Endothelial cell (in vitro differentiated cells): Measurements from ENCODE around the gene METAP1D. TPM values are rescaled to one million over a fixed set of nuclear protein-coding genes. Genes with fewer than 3 reads are reported as not detected.

Experiments used
- DNase-seq: peaks from one replicate; pipeline ENCODE4 v3.0.0; 2021; ENCODE audit warnings: low spot score
- H3K27ac Mint-ChIP-seq: one replicate; pipeline ENCODE4 v1.8.0; 2021; ENCODE audit warnings: mixed read lengths, inconsistent platforms; ENCODE audit not compliant: unreplicated experiment
- H3K27me3 Mint-ChIP-seq: one replicate; pipeline ENCODE4 v1.8.0; 2021; ENCODE audit warnings: mild to moderate bottlenecking, moderate library complexity, mixed read lengths, inconsistent platforms; ENCODE audit not compliant: unreplicated experiment
- H3K36me3 Mint-ChIP-seq: one replicate; pipeline ENCODE4 v1.8.0; 2021; ENCODE audit warnings: mild to moderate bottlenecking, low read depth, mixed read lengths, inconsistent platforms; ENCODE audit not compliant: unreplicated experiment
- H3K4me1 Mint-ChIP-seq: one replicate; pipeline ENCODE4 v1.8.0; 2021; ENCODE audit warnings: mild to moderate bottlenecking, mixed read lengths, inconsistent platforms; ENCODE audit not compliant: unreplicated experiment
- H3K4me3 Mint-ChIP-seq: one replicate; pipeline ENCODE4 v1.8.0; 2021; ENCODE audit warnings: mild to moderate bottlenecking, mixed read lengths, inconsistent platforms; ENCODE audit not compliant: unreplicated experiment
- H3K9me3 Mint-ChIP-seq: one replicate; pipeline ENCODE4 v1.8.0; 2021; ENCODE audit warnings: mixed read lengths, inconsistent platforms; ENCODE audit not compliant: unreplicated experiment
- CTCF ChIP-seq: fragments of 200-600 bp; sonication (generic); IDR thresholded peaks from one replicate; pipeline ENCODE4 v1.5.0; 2021; ENCODE audit warnings: antibody characterized with exemption; ENCODE audit not compliant: unreplicated experiment
- total RNA-seq: library from RNA; stranded (reverse); fragmentation: NEBNext Ultra II Directional; extraction: Animal tissue kit (Norgen Biotek cat#: 25700); gene quantifications from one replicate; pipeline ENCODE4 v1.2.1, GENCODE V29; 2021; ENCODE audit not compliant: unreplicated experiment

METAP1D gene
- total RNA-seq, 1 donor from 2014 or later: 3.6 TPM

- no peaks in the 10 kb centered on the region for H3K9me3 Mint-ChIP-seq
- H3K4me3 Mint-ChIP-seq: no peak overlapping the region
- no peaks in the 10 kb centered on the region for H3K4me1 Mint-ChIP-seq
- DNase-seq: no peak
- H3K27ac Mint-ChIP-seq: no peak overlapping the region
- no peak for TF ChIP-seq CTCF
- H3K27me3 Mint-ChIP-seq: no peaks in the 10 kb centered on the region
- H3K36me3 Mint-ChIP-seq: no peaks in the 10 kb centered on the region
Measured at GRCh38 chr2:172046866-172047565, 47.3 kb downstream of the METAP1D start.

GRCh38 chr2:172047566-172048507, 48.1 kb downstream of the METAP1D start:
- H3K36me3 Mint-ChIP-seq: no peaks in the 10 kb centered on the region

GRCh38 chr2:172048508-172049503, 49.1 kb downstream of the METAP1D start:
- DNase-seq: no peak
- H3K27ac Mint-ChIP-seq: no peak overlapping the region
- no peaks in the 10 kb centered on the region for H3K9me3 Mint-ChIP-seq
- H3K27me3 Mint-ChIP-seq: no peaks in the 10 kb centered on the region
- TF ChIP-seq CTCF: no peak
- peaks cover 6% of the 10 kb centered on the region for H3K4me1 Mint-ChIP-seq
- no peaks in the 10 kb centered on the region for H3K36me3 Mint-ChIP-seq
- no peak overlapping the region for H3K4me3 Mint-ChIP-seq

More at GRCh38 chr2:172047566-172048507, 48.1 kb downstream of the METAP1D start:
- Mint-ChIP-seq H3K9me3 (no peaks in the 10 kb centered on the region), H3K27ac (no peak overlapping the region), H3K4me1 (peaks cover 6% of the 10 kb centered on the region), H3K27me3 (no peaks in the 10 kb centered on the region), H3K4me3 (no peak overlapping the region)
- no peak for TF ChIP-seq CTCF
- DNase-seq: no peak

GRCh38 chr2:172049567-172050120, 49.9 kb downstream of the METAP1D start:
- H3K36me3 Mint-ChIP-seq: no peaks in the 10 kb centered on the region
- no peak for DNase-seq
- TF ChIP-seq CTCF: no peak
- no peaks in the 10 kb centered on the region for H3K9me3 Mint-ChIP-seq
- H3K4me3 Mint-ChIP-seq: no peak overlapping the region
- H3K27me3 Mint-ChIP-seq: no peaks in the 10 kb centered on the region
- peaks cover 6% of the 10 kb centered on the region for H3K4me1 Mint-ChIP-seq
- no peak overlapping the region for H3K27ac Mint-ChIP-seq
